H1 (cell line): ENCODE data around the gene PRR33. TPM values are rescaled to one million over a fixed set of nuclear protein-coding genes. Genes with fewer than 3 reads are reported as not detected.

Experiments
- JUND ChIP-seq: IDR thresholded peaks from 2 replicates; pipeline ENCODE4 v1.6.1; 2011; ENCODE audit warnings: mild to moderate bottlenecking, improper control_type of control experiment, low read length
- polyA plus RNA-seq, 7 experiments: library from polyadenylated mRNA; depleted of rRNA in 3 of 7; stranded (reverse) in 5 of 7; unstranded in 2 of 7; fragments of >200 nt in 5 of 7; fragments of 200-250 nt in 2 of 7; gene quantifications; 1 replicate in 5 of 7; 2 replicates in 1 of 7; 4 replicates in 1 of 7; pipeline versions ENCODE4 v1.2.1 to v1.2.3, GENCODE V29; 2011 to 2013; ENCODE audit warnings: missing spikeins in 2 of 7, mixed read lengths in 2 of 7
- total RNA-seq: library from RNA; stranded (reverse); fragmentation: NEBNext Ultra II Directional; extraction: Animal tissue kit (Norgen Biotek cat#: 25700); gene quantifications from 2 replicates; pipeline ENCODE4 v1.2.1, GENCODE V29; 2021

Gene PRR33
- total and polyA plus RNA-seq, 2 of the 8 experiments (the other 6 are each of a cell fraction or from before 2014, with no cell fraction given) = 0.02 TPM; not detected in 1

- no peak for TF ChIP-seq JUND
Measured at GRCh38 chr11:1921574-1922141, 30.0 kb upstream of the PRR33 start (continued).
